SIG-M5 (cell line): ENCODE measurements around the gene STK31.
"Not testable (repeated sequence)": the region's sequence is repeated elsewhere in the genome, so short reads cannot be mapped to it uniquely, and the experiment has no call there.

Experiments
- DNase-seq: peaks from one replicate; lab custom pipeline; 2025; lab: John Stamatoyannopoulos, UW

STK31 gene

GRCh38 chr7:23808421-23808820, 98.4 kb downstream of the STK31 start:
- no peak for DNase-seq

- no peak for DNase-seq
These were observed 100.1 kb downstream of the STK31 start for GRCh38 chr7:23810099-23810498.

DNA sequence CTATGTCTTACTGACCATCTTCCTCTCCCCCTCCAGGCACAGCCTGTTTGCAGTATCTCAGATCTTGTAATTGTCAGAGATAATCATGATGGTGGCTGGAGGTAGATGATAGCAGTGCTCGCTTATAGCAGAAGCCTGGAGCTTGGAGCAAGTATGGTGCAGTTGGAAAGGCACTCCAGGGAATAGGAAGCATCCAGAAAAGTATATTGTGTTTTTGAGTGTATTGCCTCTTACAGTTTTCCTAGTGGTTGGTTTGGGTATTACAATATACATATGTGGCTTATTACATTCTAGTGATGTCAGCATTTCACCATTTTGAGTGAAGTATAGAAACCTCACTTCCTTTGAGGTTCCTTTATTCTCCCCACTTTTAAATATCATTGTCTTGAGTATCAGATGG, 101.5 kb downstream of the STK31 start:
- DNase-seq: no peak

- not testable (repeated sequence) for DNase-seq
These were observed 118.1 kb downstream of the STK31 start for GRCh38 chr7:23828125-23828524.

GRCh38 chr7:23832733-23833132, 122.7 kb downstream of the STK31 start:
- DNase-seq: not testable (repeated sequence)

- no peak for DNase-seq
These were observed 123.4 kb downstream of the STK31 start for GRCh38 chr7:23833405-23833804.

GRCh38 chr7:23844837-23845236, 134.8 kb downstream of the STK31 start:
- DNase-seq: not testable (repeated sequence)

GRCh38 chr7:23852135-23852534, 142.1 kb downstream of the STK31 start:
- DNase-seq: no peak

DNA sequence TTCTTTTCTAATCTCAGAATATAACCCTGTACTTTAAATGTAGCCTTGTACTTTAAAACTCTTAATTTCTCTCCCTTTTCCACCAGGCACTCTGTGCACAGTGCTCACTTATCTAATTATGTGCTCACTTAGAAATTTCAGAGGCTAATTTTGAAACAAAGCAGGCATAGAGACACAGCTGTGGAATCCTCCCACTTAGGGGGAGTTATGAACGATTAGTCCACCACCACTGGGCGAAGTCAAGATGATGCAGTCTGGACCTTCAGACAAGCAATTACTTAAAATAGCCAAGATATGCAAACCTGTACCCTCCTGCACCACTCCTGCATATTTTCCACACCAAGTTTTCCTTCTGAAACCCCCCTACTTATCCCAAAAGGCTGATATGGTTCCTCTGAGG, 143.0 kb downstream of the STK31 start:
- no peak for DNase-seq

DNA sequence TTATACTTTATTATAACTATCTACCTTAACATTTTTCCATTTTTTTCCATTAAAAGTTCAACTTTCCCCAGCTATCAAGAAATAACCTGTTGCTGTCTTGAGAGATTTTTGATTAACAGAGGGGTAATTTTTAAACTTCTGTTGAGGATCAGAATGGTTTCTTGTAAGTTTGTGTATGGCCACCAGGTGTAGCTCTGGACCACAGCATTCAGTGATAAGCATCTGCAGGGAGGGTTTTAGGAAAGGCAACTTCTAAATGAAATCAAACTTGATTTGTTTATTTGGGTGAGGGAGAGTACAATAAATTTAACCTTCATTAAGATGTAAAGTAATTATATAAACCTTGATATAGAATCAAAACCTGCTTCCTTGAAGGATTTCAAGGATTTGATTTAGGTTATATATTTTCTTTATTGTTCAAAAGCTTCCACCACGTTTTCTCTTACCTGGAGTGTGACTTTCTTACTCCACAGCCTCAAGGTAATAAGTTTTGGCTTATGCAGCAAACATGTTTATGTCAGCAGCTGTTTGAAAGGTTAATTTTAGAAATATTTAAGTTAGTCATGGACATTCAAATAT, 153.3 kb downstream of the STK31 start:
- no peak for DNase-seq

GRCh38 chr7:23864973-23865372, 155.0 kb downstream of the STK31 start:
- no peak for DNase-seq

DNA sequence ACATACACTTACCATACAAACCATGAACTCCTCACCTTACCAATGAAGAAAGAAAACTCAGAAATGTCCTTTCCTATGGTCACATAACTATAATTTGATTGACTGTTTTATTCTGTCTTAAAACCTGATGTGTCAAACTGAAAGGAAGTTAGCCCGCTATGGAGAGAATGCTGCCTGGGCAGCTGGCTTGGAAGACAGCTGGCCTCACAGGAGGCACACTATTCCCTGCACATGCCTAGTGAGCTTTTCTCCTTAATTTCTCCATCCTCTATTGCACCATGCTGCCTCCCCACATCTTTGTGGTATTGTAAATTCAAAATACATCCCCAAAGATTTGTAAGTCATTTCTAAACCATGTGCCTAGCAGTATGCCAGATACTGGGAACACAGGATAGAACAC, 163.3 kb downstream of the STK31 start:
- no peak for DNase-seq

DNA sequence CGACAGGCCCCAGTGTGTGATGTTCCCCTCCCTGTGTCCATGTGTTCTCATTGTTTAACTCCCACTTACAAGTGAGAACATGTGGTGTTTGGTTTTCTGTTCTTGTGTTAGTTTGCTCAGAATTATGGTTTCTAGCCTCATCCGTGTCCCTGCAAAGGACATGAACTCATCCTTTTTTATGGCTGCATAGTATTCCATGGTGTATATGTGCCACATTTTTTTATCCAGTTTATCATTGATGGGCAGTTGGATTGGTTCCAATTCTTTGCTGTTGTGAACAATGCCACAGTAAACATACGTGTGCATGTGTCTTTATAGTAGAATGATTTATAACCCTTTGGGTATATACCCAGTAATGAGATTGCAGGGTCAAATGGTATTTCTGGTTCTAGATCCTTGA, 166.5 kb downstream of the STK31 start:
- not testable (repeated sequence) for DNase-seq
